ENCODE measurements around the gene TEX35.

DNA sequence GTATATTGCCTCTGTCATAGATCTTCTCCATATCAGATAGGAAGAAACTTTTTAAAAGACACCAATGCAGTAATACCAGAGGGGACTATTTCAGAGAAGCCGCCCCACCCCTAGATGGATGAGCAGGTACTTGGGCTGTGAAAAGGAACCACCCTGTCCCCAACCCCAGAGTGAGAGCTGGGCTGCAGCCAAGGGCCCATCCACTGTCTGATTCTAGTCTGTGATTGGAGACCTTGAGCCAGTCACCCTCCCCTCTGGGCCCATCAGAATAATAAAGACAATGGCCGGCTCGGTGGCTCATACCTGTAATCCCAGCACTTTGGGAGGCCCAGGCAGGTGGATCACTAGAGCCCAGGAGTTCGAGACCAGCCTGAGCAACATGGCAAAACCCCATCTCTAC is 21.2 kb upstream of the TEX35 start:
- TF ChIP-seq EP300 (IDR thresholded peaks at IDR 0.05) (no peak), POLR2A (IDR thresholded peaks at IDR 0.05) (no peak), POLR2AphosphoS5 (IDR thresholded peaks at IDR 0.05) (no peak)
- TF ChIP-seq, protein P1, sequence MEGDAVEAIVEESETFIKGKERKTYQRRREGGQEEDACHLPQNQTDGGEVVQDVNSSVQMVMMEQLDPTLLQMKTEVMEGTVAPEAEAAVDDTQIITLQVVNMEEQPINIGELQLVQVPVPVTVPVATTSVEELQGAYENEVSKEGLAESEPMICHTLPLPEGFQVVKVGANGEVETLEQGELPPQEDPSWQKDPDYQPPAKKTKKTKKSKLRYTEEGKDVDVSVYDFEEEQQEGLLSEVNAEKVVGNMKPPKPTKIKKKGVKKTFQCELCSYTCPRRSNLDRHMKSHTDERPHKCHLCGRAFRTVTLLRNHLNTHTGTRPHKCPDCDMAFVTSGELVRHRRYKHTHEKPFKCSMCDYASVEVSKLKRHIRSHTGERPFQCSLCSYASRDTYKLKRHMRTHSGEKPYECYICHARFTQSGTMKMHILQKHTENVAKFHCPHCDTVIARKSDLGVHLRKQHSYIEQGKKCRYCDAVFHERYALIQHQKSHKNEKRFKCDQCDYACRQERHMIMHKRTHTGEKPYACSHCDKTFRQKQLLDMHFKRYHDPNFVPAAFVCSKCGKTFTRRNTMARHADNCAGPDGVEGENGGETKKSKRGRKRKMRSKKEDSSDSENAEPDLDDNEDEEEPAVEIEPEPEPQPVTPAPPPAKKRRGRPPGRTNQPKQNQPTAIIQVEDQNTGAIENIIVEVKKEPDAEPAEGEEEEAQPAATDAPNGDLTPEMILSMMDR (IDR thresholded peaks at IDR 0.05): no peak

Measured in suprapubic skin (tissue), 4 donors.